ENCODE measurements around the gene WDFY2.

DNA sequence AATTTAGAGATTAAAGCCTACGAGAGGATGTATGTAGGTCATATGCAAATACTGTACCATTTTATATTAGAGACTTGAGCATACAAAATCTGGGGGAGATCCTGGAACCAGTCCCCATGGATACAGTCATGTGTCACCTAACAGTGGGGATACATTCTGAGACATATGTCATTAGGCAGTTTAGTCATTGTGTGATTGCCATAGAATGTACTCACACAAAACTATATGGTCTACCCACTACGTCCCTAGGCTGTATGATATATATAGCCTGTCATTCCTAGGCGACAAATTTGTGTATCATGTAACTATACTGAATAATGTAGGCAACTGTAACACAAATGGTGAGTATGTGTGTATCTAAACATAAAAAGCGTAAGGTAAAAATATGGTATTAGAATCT is 62.8 kb downstream of the WDFY2 start:
- TF ChIP-seq, protein P1, sequence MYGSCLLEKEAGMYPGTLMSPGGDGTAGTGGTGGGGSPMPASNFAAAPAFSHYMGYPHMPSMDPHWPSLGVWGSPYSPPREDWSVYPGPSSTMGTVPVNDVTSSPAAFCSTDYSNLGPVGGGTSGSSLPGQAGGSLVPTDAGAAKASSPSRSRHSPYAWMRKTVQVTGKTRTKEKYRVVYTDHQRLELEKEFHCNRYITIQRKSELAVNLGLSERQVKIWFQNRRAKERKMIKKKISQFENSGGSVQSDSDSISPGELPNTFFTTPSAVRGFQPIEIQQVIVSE (CRISPR knock-in tag; IDR thresholded peaks at IDR 0.05; ENCODE audit: borderline replicate concordance) = no peak
- TF ChIP-seq, protein P2, sequence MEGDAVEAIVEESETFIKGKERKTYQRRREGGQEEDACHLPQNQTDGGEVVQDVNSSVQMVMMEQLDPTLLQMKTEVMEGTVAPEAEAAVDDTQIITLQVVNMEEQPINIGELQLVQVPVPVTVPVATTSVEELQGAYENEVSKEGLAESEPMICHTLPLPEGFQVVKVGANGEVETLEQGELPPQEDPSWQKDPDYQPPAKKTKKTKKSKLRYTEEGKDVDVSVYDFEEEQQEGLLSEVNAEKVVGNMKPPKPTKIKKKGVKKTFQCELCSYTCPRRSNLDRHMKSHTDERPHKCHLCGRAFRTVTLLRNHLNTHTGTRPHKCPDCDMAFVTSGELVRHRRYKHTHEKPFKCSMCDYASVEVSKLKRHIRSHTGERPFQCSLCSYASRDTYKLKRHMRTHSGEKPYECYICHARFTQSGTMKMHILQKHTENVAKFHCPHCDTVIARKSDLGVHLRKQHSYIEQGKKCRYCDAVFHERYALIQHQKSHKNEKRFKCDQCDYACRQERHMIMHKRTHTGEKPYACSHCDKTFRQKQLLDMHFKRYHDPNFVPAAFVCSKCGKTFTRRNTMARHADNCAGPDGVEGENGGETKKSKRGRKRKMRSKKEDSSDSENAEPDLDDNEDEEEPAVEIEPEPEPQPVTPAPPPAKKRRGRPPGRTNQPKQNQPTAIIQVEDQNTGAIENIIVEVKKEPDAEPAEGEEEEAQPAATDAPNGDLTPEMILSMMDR (IDR thresholded peaks at IDR 0.05) = no peak
- TF ChIP-seq, protein P3, sequence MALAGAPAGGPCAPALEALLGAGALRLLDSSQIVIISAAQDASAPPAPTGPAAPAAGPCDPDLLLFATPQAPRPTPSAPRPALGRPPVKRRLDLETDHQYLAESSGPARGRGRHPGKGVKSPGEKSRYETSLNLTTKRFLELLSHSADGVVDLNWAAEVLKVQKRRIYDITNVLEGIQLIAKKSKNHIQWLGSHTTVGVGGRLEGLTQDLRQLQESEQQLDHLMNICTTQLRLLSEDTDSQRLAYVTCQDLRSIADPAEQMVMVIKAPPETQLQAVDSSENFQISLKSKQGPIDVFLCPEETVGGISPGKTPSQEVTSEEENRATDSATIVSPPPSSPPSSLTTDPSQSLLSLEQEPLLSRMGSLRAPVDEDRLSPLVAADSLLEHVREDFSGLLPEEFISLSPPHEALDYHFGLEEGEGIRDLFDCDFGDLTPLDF (CRISPR knock-in tag; IDR thresholded peaks at IDR 0.05) = no peak
- TF ChIP-seq RELA (CRISPR knock-in tag; IDR thresholded peaks at IDR 0.05; ENCODE audit: borderline replicate concordance) (no peak), CBFB (CRISPR knock-in tag; IDR thresholded peaks at IDR 0.05; ENCODE audit: low read depth) (no peak), GABPB1 (CRISPR knock-in tag; IDR thresholded peaks at IDR 0.05) (no peak), ZBTB21 (CRISPR knock-in tag; IDR thresholded peaks at IDR 0.05; ENCODE audit: borderline replicate concordance) (no peak), JUN (CRISPR knock-in tag; IDR thresholded peaks at IDR 0.05) (no peak), SP1 (CRISPR knock-in tag; conservative IDR thresholded peaks at IDR 0.05) (no peak), FOXJ3 (CRISPR knock-in tag; IDR thresholded peaks at IDR 0.05; ENCODE audit: borderline replicate concordance) (no peak)
- TF ChIP-seq, protein P4, sequence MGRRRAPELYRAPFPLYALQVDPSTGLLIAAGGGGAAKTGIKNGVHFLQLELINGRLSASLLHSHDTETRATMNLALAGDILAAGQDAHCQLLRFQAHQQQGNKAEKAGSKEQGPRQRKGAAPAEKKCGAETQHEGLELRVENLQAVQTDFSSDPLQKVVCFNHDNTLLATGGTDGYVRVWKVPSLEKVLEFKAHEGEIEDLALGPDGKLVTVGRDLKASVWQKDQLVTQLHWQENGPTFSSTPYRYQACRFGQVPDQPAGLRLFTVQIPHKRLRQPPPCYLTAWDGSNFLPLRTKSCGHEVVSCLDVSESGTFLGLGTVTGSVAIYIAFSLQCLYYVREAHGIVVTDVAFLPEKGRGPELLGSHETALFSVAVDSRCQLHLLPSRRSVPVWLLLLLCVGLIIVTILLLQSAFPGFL (CRISPR knock-in tag; IDR thresholded peaks at IDR 0.05; ENCODE audit: borderline replicate concordance) = no peak
- TF ChIP-seq, protein P5, sequence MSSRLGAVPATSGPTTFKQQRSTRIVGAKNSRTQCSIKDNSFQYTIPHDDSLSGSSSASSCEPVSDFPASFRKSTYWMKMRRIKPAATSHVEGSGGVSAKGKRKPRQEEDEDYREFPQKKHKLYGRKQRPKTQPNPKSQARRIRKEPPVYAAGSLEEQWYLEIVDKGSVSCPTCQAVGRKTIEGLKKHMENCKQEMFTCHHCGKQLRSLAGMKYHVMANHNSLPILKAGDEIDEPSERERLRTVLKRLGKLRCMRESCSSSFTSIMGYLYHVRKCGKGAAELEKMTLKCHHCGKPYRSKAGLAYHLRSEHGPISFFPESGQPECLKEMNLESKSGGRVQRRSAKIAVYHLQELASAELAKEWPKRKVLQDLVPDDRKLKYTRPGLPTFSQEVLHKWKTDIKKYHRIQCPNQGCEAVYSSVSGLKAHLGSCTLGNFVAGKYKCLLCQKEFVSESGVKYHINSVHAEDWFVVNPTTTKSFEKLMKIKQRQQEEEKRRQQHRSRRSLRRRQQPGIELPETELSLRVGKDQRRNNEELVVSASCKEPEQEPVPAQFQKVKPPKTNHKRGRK (CRISPR knock-in tag; IDR thresholded peaks at IDR 0.05; ENCODE audit: borderline replicate concordance) = no peak
- TF ChIP-seq, protein P6, sequence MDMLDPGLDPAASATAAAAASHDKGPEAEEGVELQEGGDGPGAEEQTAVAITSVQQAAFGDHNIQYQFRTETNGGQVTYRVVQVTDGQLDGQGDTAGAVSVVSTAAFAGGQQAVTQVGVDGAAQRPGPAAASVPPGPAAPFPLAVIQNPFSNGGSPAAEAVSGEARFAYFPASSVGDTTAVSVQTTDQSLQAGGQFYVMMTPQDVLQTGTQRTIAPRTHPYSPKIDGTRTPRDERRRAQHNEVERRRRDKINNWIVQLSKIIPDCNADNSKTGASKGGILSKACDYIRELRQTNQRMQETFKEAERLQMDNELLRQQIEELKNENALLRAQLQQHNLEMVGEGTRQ (CRISPR knock-in tag; IDR thresholded peaks at IDR 0.05) = no peak

Data from WTC11 (cell line).